GM12878 (cell line): ENCODE measurements around the gene MPC2. TPM values are rescaled to one million over a fixed set of nuclear protein-coding genes. Genes with fewer than 3 reads are reported as not detected.

ENCODE experiments used
- ATAC-seq: fragments of 200-7000 bp; cut with Tn5 transposase; 3 replicates; pipeline ENCODE4 v1.9.1; 2020; ENCODE audit warnings: mild to moderate bottlenecking, moderate library complexity
- BruUV-seq: library from RNA; stranded (reverse); fragments of 400-500 nt; replicated peaks from 2 replicates; lab custom pipeline; 2021; lab: Mats Ljungman, UMichigan
- CTCF ChIA-PET: fragments of 300-600 bp; sonication (Branson Sonifier 250); formaldehyde crosslinking; extraction: SDS; loops from one replicate; lab custom pipeline; 2021; ENCODE audit warnings: inconsistent platforms; lab: Yijun Ruan, JAX
- POLR2A ChIA-PET: fragments of 350-600 bp; formaldehyde crosslinking; extraction: SDS; loops from one replicate; lab custom pipeline; 2021; ENCODE audit warnings: inconsistent platforms; lab: Charles Lee
- RAD21 ChIA-PET: fragments of 300-600 bp; sonication (Branson Sonifier 250); formaldehyde crosslinking; loops from one replicate; lab custom pipeline; 2023; ENCODE audit warnings: antibody characterized with exemption; ENCODE audit not compliant: unreplicated experiment; lab: Charles Lee
- SMC1A ChIA-PET: fragments of 300-600 bp; sonication (Branson Sonifier 250); formaldehyde crosslinking; loops from one replicate; lab custom pipeline; 2023; ENCODE audit not compliant: unreplicated experiment, uncharacterized antibody; lab: Charles Lee
- DNase-seq: peaks from one replicate; pipeline ENCODE4 v3.0.0-alpha.2; 2011; ENCODE audit warnings: low read depth, low spot score
- FAIRE-seq: peaks from 3 replicates; lab custom pipeline; 2011; peaks lifted over from hg19 to GRCh38; lab: Jason Lieb, UNC
- H2AFZ ChIP-seq: 2 replicates; pipeline ENCODE4 v1.6.0; 2011; ENCODE audit warnings: low read depth, low read length, control low read depth; ENCODE audit not compliant: control insufficient read depth
- H3K27ac ChIP-seq: 2 replicates; pipeline ENCODE4 v1.5.1; 2011; ENCODE audit warnings: control low read depth; ENCODE audit not compliant: control insufficient read depth, insufficient read depth
- H3K27me3 ChIP-seq, 2 experiments: replicated peaks in 1 of 2; 2 replicates each; pipeline versions ENCODE4 v1.6.0 to v1.6.1; 2011; ENCODE audit warnings: low read length in 1 of 2; ENCODE audit not compliant: control insufficient read depth in 2 of 2, insufficient read depth in 2 of 2
- H3K36me3 ChIP-seq, 2 experiments: 2 replicates each; pipeline ENCODE4 v1.5.1; 2011; ENCODE audit warnings: low read length in 1 of 2; ENCODE audit not compliant: control insufficient read depth in 2 of 2, insufficient read depth in 2 of 2
- H3K4me1 ChIP-seq: 2 replicates; pipeline ENCODE4 v1.6.1; 2011; ENCODE audit warnings: mild to moderate bottlenecking, low read length, moderate library complexity, mixed read lengths; ENCODE audit not compliant: control insufficient read depth, insufficient read depth
- H3K4me2 ChIP-seq: 2 replicates; pipeline ENCODE4 v1.6.0; 2011; ENCODE audit warnings: control low read depth; ENCODE audit not compliant: control insufficient read depth, insufficient read depth
- H3K4me3 ChIP-seq: fragments of 200-600 bp; sonication (generic); 2 replicates; pipeline ENCODE4 v1.5.1; 2016
- H3K79me2 ChIP-seq: 2 replicates; pipeline ENCODE4 v1.6.0; 2011; ENCODE audit warnings: low read length; ENCODE audit not compliant: control insufficient read depth, insufficient read depth
- H3K9ac ChIP-seq: 2 replicates; pipeline ENCODE4 v1.8.0; 2011; ENCODE audit warnings: low read length, control low read depth, mixed read lengths; ENCODE audit not compliant: control insufficient read depth, insufficient read depth
- H3K9me3 ChIP-seq: replicated peaks from 3 replicates; pipeline ENCODE4 v1.5.1; 2011; ENCODE audit warnings: mild to moderate bottlenecking, low read length; ENCODE audit not compliant: control insufficient read depth, insufficient read depth
- H4K20me1 ChIP-seq: 2 replicates; pipeline ENCODE4 v1.6.0; 2011; ENCODE audit not compliant: control insufficient read depth, insufficient read depth
- BCL11A ChIP-seq: IDR thresholded peaks from 2 replicates; pipeline ENCODE4 v1.6.1; 2011; ENCODE audit warnings: low read depth, low read length
- HDAC2 ChIP-seq: fragments of 200-600 bp; sonication (generic); IDR thresholded peaks from 2 replicates; pipeline ENCODE4 v1.6.1; 2017
- LARP7 ChIP-seq: fragments of 450-650 bp; IDR thresholded peaks from 2 replicates; pipeline ENCODE4 v1.6.1; 2017; ENCODE audit warnings: mild to moderate bottlenecking
- TBL1XR1 ChIP-seq: IDR thresholded peaks from 2 replicates; pipeline ENCODE4 v1.6.1; 2012; ENCODE audit warnings: low read depth, low read length, improper control_type of control experiment
- YBX1 ChIP-seq: fragments of 450-650 bp; IDR thresholded peaks from 2 replicates; pipeline ENCODE4 v1.6.1; 2016; ENCODE audit warnings: antibody characterized with exemption
- whole genome bisulfite sequencing: methylation state at CpG from one replicate; pipeline ENCODE4 v1.1.6; 2016; ENCODE audit warnings: low lambda C conversion rate; ENCODE audit not compliant: insufficient replicate concordance, insufficient coverage; ENCODE audit errors: missing lambda C conversion rate; 5-methylcytosine and 5-hydroxymethylcytosine counted together
- in situ Hi-C: fragments of 300-500 bp; cut with MboI; formaldehyde crosslinking; loops from 9 replicates; pipeline ENCODE4 v1.14.3; 2018; ENCODE audit warnings: mixed read lengths
- intact Hi-C: fragments of 100-400 bp; cut with micrococcal nuclease; formaldehyde crosslinking; loops from one replicate; pipeline ENCODE4 v1.14.2; 2022; ENCODE audit not compliant: unreplicated experiment
- polyA plus RNA-seq, 11 experiments: library from polyadenylated mRNA; depleted of rRNA in 4 of 11; unstranded in 6 of 11; stranded (reverse) in 5 of 11; fragments of >200 nt; fragmentation: Nextera tagmentation in 4 of 11; fragmentation: Illumina TruSeq in 1 of 11; extraction: Ambion mirVana in 4 of 11; extraction: Trizol in 1 of 11; gene quantifications; 1 replicate in 1 of 11; 2 replicates in 10 of 11; pipeline versions ENCODE4 v1.2.1 to v1.2.3, GENCODE V29; 2011 to 2016; ENCODE audit warnings: inconsistent platforms in 2 of 11, missing spikeins in 2 of 11, low read depth in 1 of 11
- total RNA-seq, 4 experiments: library from RNA; depleted of rRNA in 3 of 4; stranded (reverse); fragments of >200 nt in 3 of 4; fragmentation: Illumina TruSeq in 1 of 4; extraction: Trizol in 1 of 4; gene quantifications; 2 replicates each; pipeline versions ENCODE4 v1.2.1 to v1.2.3, GENCODE V29; 2013 to 2021
- TF ChIP-seq, protein P1 (sequence below): IDR thresholded peaks from 2 replicates; pipeline ENCODE4 v1.6.1; 2012; ENCODE audit warnings: low read depth, low read length, improper control_type of control experiment

The MPC2 gene
- total and polyA plus RNA-seq, 10 of the 15 experiments (the other 5 are each of a cell fraction or from before 2014, with no cell fraction given): 22.5 to 164 (median 63.3) TPM

GRCh38 chr1:167984886-167985489 is 48.1 kb upstream of the MPC2 start:
- DNase-seq (no peak), FAIRE-seq (no peak), ATAC-seq (no peak)
- BruUV-seq: no TSS peak
- no peaks in the 10 kb centered on the region for H4K20me1 ChIP-seq
- in situ Hi-C loops (no loop called here), intact Hi-C loops (no loop called here)
- SMC1A ChIA-PET: no interaction called here
- H3K4me3 ChIP-seq: no peak overlapping the region
- no peaks in the 10 kb centered on the region for H3K4me1 ChIP-seq
- no peak overlapping the region for H2AFZ ChIP-seq
- H3K36me3 ChIP-seq: peaks cover 0 to 7% of the 10 kb centered on the region in 2 experiments; a peak in 2 of 4 replicates
- H3K4me2 ChIP-seq: no peak overlapping the region
- POLR2A ChIA-PET: no interaction called here
- no peaks in the 10 kb centered on the region; the same call in 1 of the 2 replicates for H3K79me2 ChIP-seq
- no peak overlapping the region for H3K27ac ChIP-seq
- H3K27me3 ChIP-seq: no peaks in the 10 kb centered on the region
- no peak for TF ChIP-seq TBL1XR1
- no peak for TF ChIP-seq BCL11A
- no peak for TF ChIP-seq LARP7
- no peak for TF ChIP-seq YBX1
- no peak for TF ChIP-seq HDAC2
- TF ChIP-seq, protein P1, sequence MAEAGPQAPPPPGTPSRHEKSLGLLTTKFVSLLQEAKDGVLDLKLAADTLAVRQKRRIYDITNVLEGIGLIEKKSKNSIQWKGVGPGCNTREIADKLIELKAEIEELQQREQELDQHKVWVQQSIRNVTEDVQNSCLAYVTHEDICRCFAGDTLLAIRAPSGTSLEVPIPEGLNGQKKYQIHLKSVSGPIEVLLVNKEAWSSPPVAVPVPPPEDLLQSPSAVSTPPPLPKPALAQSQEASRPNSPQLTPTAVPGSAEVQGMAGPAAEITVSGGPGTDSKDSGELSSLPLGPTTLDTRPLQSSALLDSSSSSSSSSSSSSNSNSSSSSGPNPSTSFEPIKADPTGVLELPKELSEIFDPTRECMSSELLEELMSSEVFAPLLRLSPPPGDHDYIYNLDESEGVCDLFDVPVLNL: no peak
- TF ChIP-seq, all 136 proteins: peak for 0
- Histone ChIP-seq H3K9ac (no peak overlapping the region), H3K9me3 (no peaks in the 10 kb centered on the region)
- 93% methylated on average over 8 of the region's 8 CpGs for WGBS
- RAD21 ChIA-PET: no interaction called here
- CTCF ChIA-PET: no interaction called here
